ENCODE results near the gene PPP2R5C. TPM values are rescaled to one million over a fixed set of nuclear protein-coding genes. Genes with fewer than 3 reads are reported as not detected.
"Not testable (repeated sequence)": the region's sequence is repeated elsewhere in the genome, so short reads cannot be mapped to it uniquely, and the experiment has no call there.

Gene PPP2R5C
- total RNA-seq (100 to 1,000 TPM; 584 to 620 TPM), polyA plus RNA-seq (100 to 1,000 TPM; 273 to 278 TPM)

- intact Hi-C loops (cut with micrococcal nuclease): loop anchor here (2.0 to 5.0 kb wide), 3 partner anchors 50 to 376 kb away; partner anchors contain the start of genes DYNC1H1 and WDR20
- peak; percentile 86 to 90 (median 87) for DNase-seq
- H3K27ac ChIP-seq (ENCODE audit: low read depth, low read length): peak within 1 kb of the TSS; percentile 82
- H3K4me3 ChIP-seq (ENCODE audit: low read length in 2 of 2): peak within 1 kb of the TSS; percentile 49 to 94
- H3K27me3 ChIP-seq (ENCODE audit: insufficient read depth, low read length): no peaks in the 10 kb centered on the region
- Mint-ChIP-seq H3K4me3 (peak within 1 kb of the TSS; percentile 92 to 96 (median 94)), H3K4me1 (peaks cover 32 to 45% (median 39%) of the 10 kb centered on the region in 4 donors), H3K9me3 (peaks cover 0 to 4% (median 0%) of the 10 kb centered on the region in 8 donors), H3K27me3 (no peaks in the 10 kb centered on the region), H3K27ac (peak within 1 kb of the TSS; percentile 92 to 96 (median 95)), H3K36me3 (peaks cover 4 to 34% of the 10 kb centered on the region in 2 donors)
- CTCF ChIA-PET (ENCODE audit: partially characterized antibody): interaction anchor here (1.2 to 2.0 kb wide), 3 partner anchors 9 to 62 kb away, joined by 7 to 22 read pairs (median 11); no protein-coding TSS in a partner anchor
- H3K9me3 ChIP-seq (ENCODE audit: control insufficient read depth in 1 of 2, low read length in 2 of 2): no peaks in the 10 kb centered on the region
- POLR2A ChIA-PET (ENCODE audit: partially characterized antibody): interaction anchor here (1.0 to 6.2 kb wide), 21 partner anchors 9 to 204 kb away, joined by 3 to 76 read pairs (median 10); partner anchors contain the start of gene DYNC1H1
- peaks cover 44% of the 10 kb centered on the region for H3K4me1 ChIP-seq (ENCODE audit: insufficient read depth, low read length)
- peaks cover 6% of the 10 kb centered on the region for H3K36me3 ChIP-seq (ENCODE audit: insufficient read depth, low read length)
Measured at GRCh38 chr14:101761032-101761880, at the start of gene PPP2R5C. TSS of gene PPP2R5C (plus strand) at chr14:101761709. CDS start at chr14:101761894, 185 bp downstream.

GRCh38 chr14:101711857-101712233 is 49.7 kb upstream of the PPP2R5C start:
- H3K27me3 Mint-ChIP-seq; H3K36me3 Mint-ChIP-seq; H3K4me3 Mint-ChIP-seq; POLR2A ChIA-PET (ENCODE audit: partially characterized antibody); DNase-seq; H3K27ac ChIP-seq (ENCODE audit: low read depth, low read length); H3K9me3 Mint-ChIP-seq; H3K36me3 ChIP-seq (ENCODE audit: insufficient read depth, low read length); H3K9me3 ChIP-seq (ENCODE audit: control insufficient read depth in 1 of 2, low read length in 2 of 2); H3K27me3 ChIP-seq (ENCODE audit: insufficient read depth, low read length); H3K4me3 ChIP-seq (ENCODE audit: low read length in 2 of 2); H3K27ac Mint-ChIP-seq; intact Hi-C loops (cut with micrococcal nuclease): not testable (repeated sequence)
- H3K4me1 Mint-ChIP-seq: peaks cover 18 to 45% (median 37%) of the 10 kb centered on the region in 4 donors
- CTCF ChIA-PET (ENCODE audit: partially characterized antibody): interaction anchor here (3.0 kb wide), 1 partner anchor 58 kb away, joined by 26 read pairs; no protein-coding TSS in a partner anchor
- peaks cover 54% of the 10 kb centered on the region for H3K4me1 ChIP-seq (ENCODE audit: insufficient read depth, low read length)

GRCh38 chr14:101712341-101712740 is 49.2 kb upstream of the PPP2R5C start:
- H3K36me3 ChIP-seq (ENCODE audit: insufficient read depth, low read length); H3K36me3 Mint-ChIP-seq; H3K27ac ChIP-seq (ENCODE audit: low read depth, low read length); H3K9me3 ChIP-seq (ENCODE audit: control insufficient read depth in 1 of 2, low read length in 2 of 2); H3K27me3 Mint-ChIP-seq; H3K27ac Mint-ChIP-seq; POLR2A ChIA-PET (ENCODE audit: partially characterized antibody); H3K9me3 Mint-ChIP-seq; DNase-seq; H3K4me3 ChIP-seq (ENCODE audit: low read length in 2 of 2); CTCF ChIA-PET (ENCODE audit: partially characterized antibody); H3K4me3 Mint-ChIP-seq; H3K27me3 ChIP-seq (ENCODE audit: insufficient read depth, low read length); intact Hi-C loops (cut with micrococcal nuclease): not testable (repeated sequence)
- H3K4me1 ChIP-seq (ENCODE audit: insufficient read depth, low read length): peaks cover 52% of the 10 kb centered on the region
- H3K4me1 Mint-ChIP-seq: peaks cover 16 to 45% (median 32%) of the 10 kb centered on the region in 4 donors

- H3K27ac ChIP-seq (ENCODE audit: low read depth, low read length); intact Hi-C loops (cut with micrococcal nuclease); H3K36me3 Mint-ChIP-seq; H3K4me3 Mint-ChIP-seq; H3K27me3 Mint-ChIP-seq; CTCF ChIA-PET (ENCODE audit: partially characterized antibody); H3K4me3 ChIP-seq (ENCODE audit: low read length in 2 of 2); H3K9me3 ChIP-seq (ENCODE audit: control insufficient read depth in 1 of 2, low read length in 2 of 2); DNase-seq; H3K27me3 ChIP-seq (ENCODE audit: insufficient read depth, low read length); H3K36me3 ChIP-seq (ENCODE audit: insufficient read depth, low read length); H3K27ac Mint-ChIP-seq; POLR2A ChIA-PET (ENCODE audit: partially characterized antibody); H3K9me3 Mint-ChIP-seq: not testable (repeated sequence)
- peaks cover 12 to 42% (median 29%) of the 10 kb centered on the region in 4 donors for H3K4me1 Mint-ChIP-seq
- peaks cover 50% of the 10 kb centered on the region for H3K4me1 ChIP-seq (ENCODE audit: insufficient read depth, low read length)
Measured at GRCh38 chr14:101713091-101713490, 48.4 kb upstream of the PPP2R5C start.

GRCh38 chr14:101713621-101714349 is 47.7 kb upstream of the PPP2R5C start:
- no peaks in the 10 kb centered on the region for H3K27me3 ChIP-seq (ENCODE audit: insufficient read depth, low read length)
- peaks cover 50% of the 10 kb centered on the region for H3K4me1 ChIP-seq (ENCODE audit: insufficient read depth, low read length)
- peaks cover 0 to 4% of the 10 kb centered on the region in 2 donors for H3K9me3 ChIP-seq (ENCODE audit: control insufficient read depth in 1 of 2, low read length in 2 of 2)
- Mint-ChIP-seq H3K9me3 (no peaks in the 10 kb centered on the region), H3K27ac (peak overlapping the region in 4 of 7 donors; percentile 86 to 91 (median 88)), H3K4me3 (peak overlapping the region in 1 of 8 donors; percentile 21), H3K36me3 (no peaks in the 10 kb centered on the region), H3K27me3 (no peaks in the 10 kb centered on the region), H3K4me1 (peaks cover 13 to 42% (median 27%) of the 10 kb centered on the region in 4 donors)
- CTCF ChIA-PET (ENCODE audit: partially characterized antibody): interaction anchor here (0.9 kb wide), 1 partner anchor 8 kb away, joined by 3 read pairs; no protein-coding TSS in a partner anchor
- POLR2A ChIA-PET (ENCODE audit: partially characterized antibody): no interaction called here
- DNase-seq: peak in 3 of 5 donors; percentile 24 to 36 (median 24)
- H3K27ac ChIP-seq (ENCODE audit: low read depth, low read length): peak overlapping the region; percentile 10
- intact Hi-C loops (cut with micrococcal nuclease): no loop called here
- peak overlapping the region in 1 of 2 donors; percentile 39 for H3K4me3 ChIP-seq (ENCODE audit: low read length in 2 of 2)
- H3K36me3 ChIP-seq (ENCODE audit: insufficient read depth, low read length): no peaks in the 10 kb centered on the region

- Histone ChIP-seq H3K9me3 (ENCODE audit: control insufficient read depth in 1 of 2, low read length in 2 of 2) (peaks cover 0 to 4% of the 10 kb centered on the region in 2 donors), H3K27ac (ENCODE audit: low read depth, low read length) (peak overlapping the region; percentile 10), H3K27me3 (ENCODE audit: insufficient read depth, low read length) (no peaks in the 10 kb centered on the region), H3K4me3 (ENCODE audit: low read length in 2 of 2) (no peak overlapping the region), H3K4me1 (ENCODE audit: insufficient read depth, low read length) (peaks cover 48% of the 10 kb centered on the region), H3K36me3 (ENCODE audit: insufficient read depth, low read length) (no peaks in the 10 kb centered on the region)
- DNase-seq: no peak
- Mint-ChIP-seq H3K9me3 (no peaks in the 10 kb centered on the region), H3K36me3 (no peaks in the 10 kb centered on the region), H3K4me1 (peaks cover 18 to 47% (median 31%) of the 10 kb centered on the region in 4 donors), H3K4me3 (no peak overlapping the region), H3K27me3 (no peaks in the 10 kb centered on the region), H3K27ac (peak overlapping the region in 4 of 7 donors; percentile 18 to 63 (median 47))
- intact Hi-C loops (cut with micrococcal nuclease): no loop called here
- ChIA-PET POLR2A (ENCODE audit: partially characterized antibody) (no interaction called here), CTCF (ENCODE audit: partially characterized antibody) (interaction anchor here (0.9 kb wide), 1 partner anchor 8 kb away, joined by 3 read pairs; no protein-coding TSS in a partner anchor)
Measured at GRCh38 chr14:101714394-101714793, 47.1 kb upstream of the PPP2R5C start.
